Activated T-helper 2 cell treated with anti-CD3 and anti-CD28 coated beads, Interferon-gamma antibody, Interleukin-2, Interleukin-4, amounts not matched to agents 10 μg/mL and 5 μg/mL and 100 μg/mL, durations not matched to agents 14 hours and 24 hours and 36 hours (primary cell): Measurements from ENCODE around the gene FAM43B. TPM values are rescaled to one million over a fixed set of nuclear protein-coding genes. Genes with fewer than 3 reads are reported as not detected.
"Not testable (repeated sequence)": the region's sequence is repeated elsewhere in the genome, so short reads cannot be mapped to it uniquely, and the experiment has no call there.

ENCODE experiments used
- DNase-seq: peaks from one replicate; pipeline ENCODE4 v3.0.0; 2021; ENCODE audit warnings: low spot score
- H3K27ac Mint-ChIP-seq: one replicate; pipeline ENCODE4 v1.8.0; 2021; ENCODE audit warnings: mixed read lengths
- H3K27me3 Mint-ChIP-seq: one replicate; pipeline ENCODE4 v1.8.0; 2021; ENCODE audit warnings: low read depth, mixed read lengths
- H3K36me3 Mint-ChIP-seq: one replicate; pipeline ENCODE4 v1.8.0; 2021; ENCODE audit warnings: low read depth, mixed read lengths
- H3K4me1 Mint-ChIP-seq: one replicate; pipeline ENCODE4 v1.8.0; 2021; ENCODE audit warnings: low read depth, mixed read lengths
- H3K4me3 Mint-ChIP-seq: one replicate; pipeline ENCODE4 v1.8.0; 2021; ENCODE audit warnings: low read depth, mild to moderate bottlenecking, moderate library complexity, mixed read lengths
- H3K9me3 Mint-ChIP-seq: one replicate; pipeline ENCODE4 v1.8.0; 2021; ENCODE audit warnings: mixed read lengths
- intact Hi-C: fragments of 100-400 bp; cut with micrococcal nuclease; formaldehyde crosslinking; loops from one replicate; pipeline ENCODE4 v1.15.1; 2023
- total RNA-seq: library from RNA; stranded (reverse); gene quantifications from 2 replicates; pipeline ENCODE4 v1.2.3, GENCODE V29; 2022

The FAM43B gene, protein sequence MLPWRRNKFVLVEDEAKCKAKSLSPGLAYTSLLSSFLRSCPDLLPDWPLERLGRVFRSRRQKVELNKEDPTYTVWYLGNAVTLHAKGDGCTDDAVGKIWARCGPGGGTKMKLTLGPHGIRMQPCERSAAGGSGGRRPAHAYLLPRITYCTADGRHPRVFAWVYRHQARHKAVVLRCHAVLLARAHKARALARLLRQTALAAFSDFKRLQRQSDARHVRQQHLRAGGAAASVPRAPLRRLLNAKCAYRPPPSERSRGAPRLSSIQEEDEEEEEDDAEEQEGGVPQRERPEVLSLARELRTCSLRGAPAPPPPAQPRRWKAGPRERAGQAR
- not detected in 2 replicates for total RNA-seq

DNA sequence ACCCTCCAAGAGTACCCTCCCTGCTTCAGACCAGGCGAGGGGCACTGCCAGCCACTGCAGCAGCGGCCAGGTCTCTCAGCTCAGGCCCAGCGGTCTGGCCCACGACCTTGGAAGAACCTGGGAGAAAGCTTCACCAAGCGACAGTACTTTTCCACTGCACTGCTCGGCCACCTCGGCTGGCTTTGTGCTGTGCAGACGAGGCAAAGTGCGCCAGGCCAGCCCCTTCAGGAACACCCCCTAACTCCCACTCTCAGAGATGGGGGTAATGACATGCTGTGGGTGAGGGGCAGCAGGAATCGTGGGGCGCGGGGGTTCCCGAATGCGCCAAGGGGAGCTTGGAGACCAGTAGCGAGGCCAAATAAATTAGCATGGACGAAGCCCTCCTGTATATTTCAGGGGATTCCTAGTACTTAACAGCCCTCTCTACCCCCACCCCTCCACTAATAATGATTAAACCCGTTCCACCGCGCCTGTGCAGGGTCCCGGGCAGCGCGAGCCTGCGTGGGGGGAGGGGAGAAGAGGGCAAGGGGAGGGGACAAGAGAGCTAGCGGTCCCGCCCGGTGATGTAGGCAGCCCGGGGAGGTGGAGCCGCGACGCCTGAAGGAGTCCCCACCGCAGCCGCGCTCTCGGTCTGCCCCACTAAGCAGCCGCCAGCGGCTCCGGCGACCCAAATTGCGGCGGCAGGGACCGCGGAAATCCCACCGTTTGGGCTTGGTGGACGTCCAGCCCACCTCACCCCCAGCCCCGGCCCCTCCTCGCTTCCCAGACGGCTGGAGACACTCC, at the start of gene FAM43B:
FAM43B (plus strand) TSS at position 629 of the 783 bp plus-strand sequence. CDS start 401 bp downstream, outside the sequence.
- Mint-ChIP-seq H3K4me3 (no peak within 1 kb of the TSS), H3K9me3 (no peaks in the 10 kb centered on the region), H3K4me1 (no peaks in the 10 kb centered on the region), H3K27me3 (peaks cover 34% of the 10 kb centered on the region), H3K27ac (no peak within 1 kb of the TSS), H3K36me3 (no peaks in the 10 kb centered on the region)
- intact Hi-C loops = no loop called here
- no peak for DNase-seq

DNA sequence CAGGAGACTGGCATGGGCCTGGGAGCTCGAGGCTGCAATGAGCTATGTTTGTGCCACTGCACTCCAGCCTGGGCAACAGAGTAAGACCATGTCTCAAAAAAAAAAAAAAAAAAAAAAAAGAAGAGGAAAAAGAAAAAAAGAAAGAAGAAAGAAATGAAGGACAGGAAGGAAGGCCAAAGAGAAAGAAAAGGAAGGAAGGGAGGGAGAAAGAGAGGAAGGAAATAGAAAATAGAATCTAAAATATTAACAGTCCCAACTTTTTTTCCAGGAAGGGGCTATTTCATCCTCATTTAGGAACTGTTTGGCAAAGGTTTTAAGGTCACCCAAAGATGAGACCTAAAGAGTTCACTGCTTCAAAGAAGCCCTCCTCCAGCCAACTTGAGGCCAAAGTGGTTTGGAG, 46.9 kb upstream of the FAM43B start:
- Mint-ChIP-seq H3K27ac (no peak overlapping the region), H3K36me3 (peaks cover 10% of the 10 kb centered on the region), H3K4me1 (peaks cover 4% of the 10 kb centered on the region), H3K4me3 (peak overlapping the region; percentile 33), H3K9me3 (no peaks in the 10 kb centered on the region), H3K27me3 (no peaks in the 10 kb centered on the region)
- intact Hi-C loops = loop anchor here (5.0 kb wide), 2 partner anchors 127 to 128 kb away; partner anchors contain the start of gene PINK1
- DNase-seq = no peak

DNA sequence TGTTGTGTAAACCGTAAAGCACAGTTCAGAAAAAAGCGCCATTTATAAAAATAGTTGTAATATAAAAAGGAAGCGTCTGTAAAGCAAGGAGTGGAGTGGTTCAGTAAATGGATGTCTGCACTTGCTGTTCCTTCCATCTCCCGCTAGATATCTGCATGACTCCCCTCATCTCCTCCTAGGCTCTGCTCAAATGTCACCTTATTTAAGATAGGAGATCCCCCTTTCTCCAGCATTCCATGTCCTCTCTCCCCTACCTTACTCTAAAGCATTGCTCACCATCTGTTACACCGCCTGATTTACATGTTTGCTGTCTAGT, 45.2 kb upstream of the FAM43B start:
- Mint-ChIP-seq H3K4me1 (peaks cover 4% of the 10 kb centered on the region), H3K27me3 (peaks cover 3% of the 10 kb centered on the region), H3K9me3 (no peaks in the 10 kb centered on the region), H3K4me3 (peak overlapping the region; percentile 82), H3K27ac (peak overlapping the region; percentile 80), H3K36me3 (peaks cover 2% of the 10 kb centered on the region)
- intact Hi-C loops = loop anchor here (5.0 kb wide), 2 partner anchors 125 to 130 kb away; partner anchors contain the start of gene PINK1
- DNase-seq = no peak

DNA sequence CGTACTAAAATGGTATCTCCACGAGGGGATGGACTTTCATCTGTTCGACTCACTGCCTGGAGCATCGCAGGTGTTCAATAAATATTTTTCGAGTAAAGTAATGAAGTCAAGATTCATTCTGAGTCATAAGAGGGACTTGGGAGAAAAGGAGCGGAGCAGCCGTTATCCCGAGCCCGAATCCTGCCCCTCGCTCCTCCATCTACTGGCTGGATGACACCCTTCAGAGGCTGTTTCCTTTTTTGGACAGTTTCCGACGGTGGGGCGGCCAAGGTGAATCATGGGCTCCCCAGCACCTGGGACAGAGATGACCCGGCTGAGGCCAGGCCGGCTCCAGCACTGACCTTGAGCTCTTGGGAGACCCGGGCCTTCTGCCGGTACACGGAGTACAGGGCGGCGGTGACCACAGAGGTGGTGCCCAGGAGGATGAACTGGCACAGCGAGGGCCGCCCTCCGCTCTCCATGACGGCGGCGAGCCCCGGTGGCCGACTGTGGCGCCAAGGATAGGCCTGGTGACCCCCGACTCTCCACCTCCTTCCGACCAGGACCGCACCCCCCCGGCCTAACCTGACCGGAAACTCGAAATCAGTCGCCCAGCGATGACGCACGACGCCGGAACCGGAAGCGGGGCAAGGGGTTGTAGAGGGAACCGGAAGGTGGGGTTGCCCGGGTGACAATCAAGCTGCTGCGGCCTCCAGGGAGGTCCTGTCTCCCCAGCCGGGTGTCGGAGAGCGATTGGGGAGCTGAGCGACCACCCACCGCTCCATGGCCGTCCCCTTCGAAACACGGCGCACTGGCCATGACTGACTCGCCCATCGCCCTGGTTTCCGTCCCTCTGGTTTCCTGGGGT, 44.6 kb upstream of the FAM43B start, which contains the start of gene MUL1:
MUL1 (minus strand) TSS at position 588 of the 847 bp plus-strand sequence; CDS start at position 461, 127 bp downstream.
- peak within 1 kb of the TSS; percentile 80 for H3K27ac Mint-ChIP-seq
- H3K4me1 Mint-ChIP-seq = peaks cover 4% of the 10 kb centered on the region
- peak; percentile 90 for DNase-seq
- intact Hi-C loops = loop anchor here (2.0 to 5.0 kb wide), 3 partner anchors 13 to 130 kb away; partner anchors contain the start of gene PINK1
- peak within 1 kb of the TSS; percentile 82 for H3K4me3 Mint-ChIP-seq
- no peaks in the 10 kb centered on the region for H3K9me3 Mint-ChIP-seq
- peaks cover 3% of the 10 kb centered on the region for H3K27me3 Mint-ChIP-seq
- no peaks in the 10 kb centered on the region for H3K36me3 Mint-ChIP-seq

DNA sequence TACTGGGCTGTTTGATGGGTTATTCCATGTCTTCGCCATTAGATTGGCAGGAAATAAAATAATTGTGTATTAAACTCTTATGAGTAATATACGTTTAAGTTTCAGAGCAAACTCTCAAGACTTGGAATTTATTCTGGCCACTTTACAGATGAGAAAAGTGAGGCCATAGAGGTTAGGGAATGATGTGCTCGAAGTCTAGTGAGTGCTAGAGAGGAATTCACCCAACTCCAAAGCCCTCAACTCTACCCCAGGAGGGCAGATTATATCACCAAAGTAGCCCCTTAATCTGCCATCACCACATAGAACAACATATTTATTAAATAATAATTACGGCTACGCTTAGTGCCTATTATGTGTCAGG, 44.0 kb upstream of the FAM43B start:
- Mint-ChIP-seq H3K4me1 (peaks cover 4% of the 10 kb centered on the region), H3K4me3 (peak overlapping the region; percentile 82), H3K27ac (peak overlapping the region; percentile 80), H3K36me3 (no peaks in the 10 kb centered on the region), H3K27me3 (peaks cover 3% of the 10 kb centered on the region), H3K9me3 (no peaks in the 10 kb centered on the region)
- intact Hi-C loops = loop anchor here (2.0 to 5.0 kb wide), 3 partner anchors 14 to 131 kb away; partner anchors contain the start of gene PINK1
- no peak for DNase-seq

DNA sequence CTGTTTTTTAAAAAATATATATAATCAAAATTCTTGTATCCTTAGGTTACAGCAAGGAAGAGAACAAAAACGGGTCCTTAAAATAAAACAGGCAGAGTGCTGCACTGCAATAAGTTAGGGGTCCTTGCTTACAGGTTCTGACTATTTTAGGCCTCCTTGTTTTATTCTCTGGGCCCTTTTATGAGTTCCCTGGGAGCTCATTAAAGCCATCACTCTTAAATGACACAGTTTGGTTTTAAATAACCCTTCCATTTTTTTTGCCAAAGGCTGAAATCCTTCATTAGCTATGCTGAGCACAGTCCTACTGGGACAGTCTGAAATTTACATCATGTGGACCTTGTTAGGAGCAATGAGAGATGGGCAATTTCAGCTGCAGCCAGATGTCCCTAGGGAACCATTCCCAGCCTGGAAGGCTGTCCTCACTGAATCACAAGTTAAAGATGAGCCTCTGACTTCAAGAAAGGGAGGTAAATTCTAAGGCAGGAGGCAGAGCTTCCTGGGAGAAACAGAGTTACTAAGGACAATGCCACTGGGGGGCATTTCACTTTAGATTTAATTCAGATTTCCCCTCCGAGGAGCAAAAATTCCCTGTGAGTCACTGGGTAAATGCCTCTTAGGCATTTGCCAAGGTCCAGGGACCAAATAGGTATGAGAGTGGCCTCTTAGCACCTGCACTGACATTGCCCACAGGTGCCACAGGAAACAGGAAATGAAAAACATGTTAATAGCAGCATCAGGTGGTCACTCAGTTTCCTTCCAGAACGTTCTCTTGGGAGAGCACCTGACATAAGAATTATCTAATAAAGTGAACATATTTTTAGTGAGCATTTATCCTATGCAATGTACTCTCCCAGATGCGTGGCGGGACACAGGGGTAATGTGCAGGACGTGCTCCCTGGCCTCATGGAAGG, 40.6 kb upstream of the FAM43B start:
- DNase-seq = no peak
- Mint-ChIP-seq H3K27ac (no peak overlapping the region), H3K9me3 (no peaks in the 10 kb centered on the region), H3K4me3 (no peak overlapping the region), H3K36me3 (no peaks in the 10 kb centered on the region), H3K27me3 (peaks cover 5% of the 10 kb centered on the region), H3K4me1 (peaks cover 2% of the 10 kb centered on the region)
- intact Hi-C loops = no loop called here

DNA sequence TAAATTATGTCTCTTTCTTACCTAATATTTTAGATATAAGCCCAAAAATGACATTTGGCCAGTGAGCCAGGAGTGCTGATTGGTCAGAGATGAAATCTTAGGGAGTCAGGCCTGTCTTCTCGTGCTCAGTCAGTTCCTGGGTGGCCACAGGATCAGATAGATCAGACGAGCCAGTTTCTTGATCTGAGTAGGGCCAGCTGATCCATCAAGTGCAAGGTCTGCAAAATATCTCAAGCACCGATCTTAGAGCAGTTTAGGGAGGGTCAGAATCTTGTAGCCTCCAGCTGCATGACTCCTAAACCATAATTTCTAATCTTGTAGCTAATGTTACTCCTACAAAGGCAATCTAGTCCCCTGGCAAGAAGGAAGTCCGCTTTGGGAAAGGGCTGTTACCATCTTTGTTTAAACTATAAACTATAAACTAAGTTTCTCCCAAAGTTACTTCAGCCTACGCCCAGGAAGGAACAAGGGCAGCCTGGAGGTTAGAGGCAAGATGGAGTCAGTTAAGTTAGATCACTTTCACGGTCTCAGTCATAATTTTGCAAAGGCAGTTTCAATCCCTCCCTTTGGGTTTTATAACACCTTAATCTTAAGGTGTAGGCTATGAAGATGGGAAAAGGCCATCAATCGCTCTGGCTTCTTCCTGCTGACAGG, 32.6 kb upstream of the FAM43B start:
- H3K27me3 Mint-ChIP-seq, H3K36me3 Mint-ChIP-seq, H3K9me3 Mint-ChIP-seq, H3K27ac Mint-ChIP-seq, intact Hi-C loops, H3K4me3 Mint-ChIP-seq, H3K4me1 Mint-ChIP-seq, DNase-seq: not testable (repeated sequence)

DNA sequence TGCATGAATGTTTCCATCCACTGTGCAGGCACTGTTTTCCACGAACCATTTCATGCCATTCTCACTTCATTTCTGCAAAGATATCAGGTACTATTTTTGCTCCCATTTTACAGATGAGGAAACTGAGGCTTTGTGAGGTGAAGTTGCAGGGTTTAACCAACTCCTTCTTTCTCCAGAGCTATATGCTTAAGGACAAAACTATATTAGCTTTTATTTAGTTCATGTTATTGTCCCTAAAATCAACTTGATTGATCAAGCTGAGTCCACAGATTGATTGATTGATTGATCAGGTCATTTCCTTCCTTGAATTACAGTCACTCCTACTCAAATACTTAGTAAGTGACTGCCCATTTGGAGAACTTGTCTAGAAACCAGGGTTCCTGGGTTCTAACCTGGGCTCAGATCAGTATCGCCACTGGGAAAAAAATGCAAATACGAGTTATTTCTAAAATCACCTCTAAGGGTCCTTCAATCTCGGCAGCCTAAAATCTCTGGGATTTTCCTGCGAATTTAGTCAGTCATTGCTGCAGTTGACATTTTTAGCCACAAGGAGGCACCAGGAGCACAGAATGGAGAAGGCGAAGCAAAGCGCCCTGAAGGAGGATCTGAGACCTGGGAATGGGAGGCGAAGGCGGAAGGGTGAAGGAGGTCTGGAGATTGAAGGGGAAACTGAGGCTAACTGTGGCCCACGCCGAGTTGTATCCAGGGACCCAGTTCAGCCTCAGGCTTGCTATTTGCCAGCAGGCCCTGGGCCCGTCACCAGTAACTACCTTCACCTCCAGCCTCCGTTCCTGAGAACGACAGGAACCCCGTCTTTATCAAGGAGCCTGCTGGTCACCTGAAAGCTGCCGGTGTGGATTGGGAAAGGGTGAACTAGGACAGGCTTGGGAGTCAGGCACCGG, 30.2 kb upstream of the FAM43B start:
- H3K27ac Mint-ChIP-seq = no peak overlapping the region
- intact Hi-C loops = loop anchor here (1.0 kb wide), 1 partner anchor 118 kb away; no protein-coding TSS in a partner anchor
- no peaks in the 10 kb centered on the region for H3K9me3 Mint-ChIP-seq
- H3K27me3 Mint-ChIP-seq = peaks cover 3% of the 10 kb centered on the region
- no peaks in the 10 kb centered on the region for H3K36me3 Mint-ChIP-seq
- H3K4me1 Mint-ChIP-seq = peaks cover 7% of the 10 kb centered on the region
- H3K4me3 Mint-ChIP-seq = no peak overlapping the region
- DNase-seq = peak; percentile 43

DNA sequence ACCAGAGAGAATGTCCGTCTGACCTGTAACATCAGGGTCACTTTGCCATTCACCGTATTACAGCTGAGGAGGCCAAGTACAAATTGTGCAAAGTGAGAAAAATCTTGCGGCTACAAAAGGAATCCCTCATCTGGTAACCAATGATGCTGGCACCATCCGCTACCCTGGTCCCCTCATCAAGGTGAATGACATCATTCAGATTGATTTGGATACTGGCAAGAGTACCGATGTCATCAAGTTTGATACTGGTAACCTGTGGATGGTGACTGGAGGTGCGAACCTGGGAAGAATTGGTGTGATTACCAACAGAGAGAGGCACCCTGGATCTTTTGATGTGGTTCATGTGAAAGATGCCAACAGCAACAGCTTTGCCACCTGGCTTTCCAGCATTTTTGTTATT, 26.1 kb upstream of the FAM43B start:
- H3K9me3 Mint-ChIP-seq = no peaks in the 10 kb centered on the region
- no peaks in the 10 kb centered on the region for H3K36me3 Mint-ChIP-seq

DNA sequence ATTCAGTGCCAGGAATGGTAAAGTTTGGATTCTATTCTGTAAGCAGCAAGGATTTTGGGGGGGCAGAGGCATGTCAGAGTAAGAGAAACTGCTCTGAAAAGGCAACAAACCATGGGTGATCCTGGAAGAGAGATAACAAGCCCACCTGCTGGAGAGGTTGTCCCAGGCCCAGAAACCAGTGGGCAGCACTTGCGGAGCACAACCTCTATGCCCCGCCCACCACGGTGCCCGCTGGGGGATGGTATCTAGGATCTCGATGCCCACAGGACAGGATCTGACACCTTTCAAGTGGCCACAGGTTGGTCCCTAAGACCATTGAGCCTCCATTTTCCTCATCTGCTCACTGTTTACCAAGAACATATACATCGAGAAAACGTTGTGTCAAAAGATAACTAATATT, 24.2 kb upstream of the FAM43B start:
- no peaks in the 10 kb centered on the region for H3K9me3 Mint-ChIP-seq
- no peak overlapping the region for H3K4me3 Mint-ChIP-seq
- DNase-seq = no peak
- no peak overlapping the region for H3K27ac Mint-ChIP-seq
- intact Hi-C loops = no loop called here
- no peaks in the 10 kb centered on the region for H3K36me3 Mint-ChIP-seq
- H3K27me3 Mint-ChIP-seq = peaks cover 22% of the 10 kb centered on the region
- H3K4me1 Mint-ChIP-seq = no peaks in the 10 kb centered on the region

More for the DNA sequence above, 26.1 kb upstream of the FAM43B start:
- Mint-ChIP-seq H3K27me3 (peaks cover 21% of the 10 kb centered on the region), H3K4me3 (no peak overlapping the region), H3K27ac (no peak overlapping the region), H3K4me1 (no peaks in the 10 kb centered on the region)
- DNase-seq = no peak
- intact Hi-C loops = no loop called here

DNA sequence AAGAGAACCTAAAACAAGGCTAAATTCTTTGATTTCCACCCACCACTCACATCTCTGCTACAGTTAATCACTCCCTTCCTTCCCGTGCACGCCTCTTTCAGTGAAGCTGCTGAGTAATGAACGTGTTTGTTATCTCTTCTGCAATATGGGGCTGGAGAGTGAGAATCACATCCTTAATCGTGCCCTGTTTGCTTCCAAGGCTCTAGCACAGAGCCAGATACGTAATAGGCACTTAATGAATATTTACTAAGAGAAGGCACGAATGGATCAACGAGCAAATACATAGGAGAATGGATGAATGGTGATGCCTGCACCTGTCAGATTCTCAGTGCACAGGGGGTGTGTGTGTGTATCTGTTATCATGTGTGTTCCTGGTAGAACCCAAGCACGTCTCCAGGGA, 22.1 kb upstream of the FAM43B start:
- intact Hi-C loops = no loop called here
- H3K27ac Mint-ChIP-seq = no peak overlapping the region
- H3K4me1 Mint-ChIP-seq = no peaks in the 10 kb centered on the region
- no peaks in the 10 kb centered on the region for H3K36me3 Mint-ChIP-seq
- DNase-seq = no peak
- H3K27me3 Mint-ChIP-seq = peaks cover 37% of the 10 kb centered on the region
- H3K4me3 Mint-ChIP-seq = no peak overlapping the region
- H3K9me3 Mint-ChIP-seq = no peaks in the 10 kb centered on the region
